HG02884 (cell line): ENCODE data around the gene ADCY5.

Source experiments
- ATAC-seq: cut with Tn5 transposase; IDR thresholded peaks from one replicate; pipeline ENCODE4 v1.9.1; 2021; ENCODE audit warnings: mild to moderate bottlenecking, moderate library complexity; ENCODE audit not compliant: unreplicated experiment

The ADCY5 gene

DNA sequence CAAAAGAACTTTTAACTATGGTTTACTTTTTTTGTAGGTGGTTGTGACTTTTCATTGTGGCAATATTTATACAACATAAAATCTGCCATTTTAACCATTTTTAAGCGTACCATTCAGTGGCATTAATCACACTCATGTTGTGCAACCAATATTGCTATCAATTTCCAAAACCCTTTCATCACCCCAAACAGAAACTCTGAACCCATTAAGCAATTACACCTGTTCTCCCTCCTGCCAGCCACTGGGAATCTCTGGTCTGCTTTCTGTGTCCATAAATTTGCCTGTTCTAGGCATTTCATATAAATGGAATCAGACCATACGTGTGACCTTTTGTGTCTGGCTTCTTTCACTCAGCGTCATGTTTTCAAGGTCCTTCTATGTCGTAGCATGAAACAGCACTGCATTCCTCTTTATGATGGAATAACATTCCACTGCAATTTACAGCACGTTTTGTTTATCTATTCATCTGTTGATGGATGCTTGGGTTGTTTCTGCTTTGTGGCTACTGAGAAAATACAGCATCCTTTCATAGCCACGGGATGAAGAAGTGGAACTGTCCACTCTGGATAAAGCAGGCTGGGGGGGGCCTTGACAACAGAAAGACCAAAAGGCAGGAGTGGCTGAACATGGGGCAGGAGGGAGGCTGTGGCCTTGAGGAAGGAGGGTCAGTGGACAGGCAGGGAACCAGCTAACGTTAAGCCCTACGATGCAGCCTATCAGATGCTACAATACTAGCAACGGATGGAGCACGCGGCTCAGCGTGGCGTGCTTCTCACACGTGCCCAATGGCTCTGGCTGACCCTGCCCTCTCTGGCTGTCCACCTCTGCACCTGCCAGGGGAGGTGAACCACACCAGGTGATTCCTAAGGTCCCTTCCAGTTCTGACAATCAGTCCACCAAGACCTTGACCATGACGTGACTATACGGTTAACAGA is 136.3 kb downstream of the ADCY5 start:
- no peak for ATAC-seq

GRCh38 chr3:123311201-123311600 is 137.7 kb downstream of the ADCY5 start:
- no peak for ATAC-seq

GRCh38 chr3:123310741-123311140 is 138.1 kb downstream of the ADCY5 start:
- no peak for ATAC-seq

- ATAC-seq: no peak
Observed at GRCh38 chr3:123310186-123310585, 138.7 kb downstream of the ADCY5 start.

DNA sequence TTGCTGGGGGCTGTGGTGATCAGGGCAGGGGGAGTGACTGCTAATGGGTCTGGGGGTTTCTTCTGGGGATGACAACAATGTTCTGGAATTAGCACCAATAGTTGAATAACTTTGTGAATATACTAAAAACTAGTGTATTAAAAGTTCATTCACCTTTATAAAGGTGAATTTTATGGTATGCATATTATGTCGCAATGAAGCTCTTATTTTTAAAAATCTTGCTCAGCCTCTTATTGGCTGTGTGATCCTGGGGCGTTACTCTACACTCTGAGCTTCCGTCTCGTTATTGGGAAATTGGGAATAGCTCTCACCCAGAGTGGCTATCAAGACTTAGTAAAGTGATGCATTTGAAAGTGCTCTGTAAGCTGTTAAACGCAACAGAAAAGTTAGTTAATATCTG is 141.8 kb downstream of the ADCY5 start:
- ATAC-seq: no peak

GRCh38 chr3:123305192-123305591 is 143.7 kb downstream of the ADCY5 start:
- no peak for ATAC-seq

- no peak for ATAC-seq
Observed at GRCh38 chr3:123303976-123304560, 144.8 kb downstream of the ADCY5 start.

GRCh38 chr3:123302961-123303360 is 145.9 kb downstream of the ADCY5 start:
- ATAC-seq: no peak

- ATAC-seq: no peak
Observed at GRCh38 chr3:123301331-123302184, 147.3 kb downstream of the ADCY5 start.

GRCh38 chr3:123300583-123300982 is 148.3 kb downstream of the ADCY5 start:
- ATAC-seq: no peak

DNA sequence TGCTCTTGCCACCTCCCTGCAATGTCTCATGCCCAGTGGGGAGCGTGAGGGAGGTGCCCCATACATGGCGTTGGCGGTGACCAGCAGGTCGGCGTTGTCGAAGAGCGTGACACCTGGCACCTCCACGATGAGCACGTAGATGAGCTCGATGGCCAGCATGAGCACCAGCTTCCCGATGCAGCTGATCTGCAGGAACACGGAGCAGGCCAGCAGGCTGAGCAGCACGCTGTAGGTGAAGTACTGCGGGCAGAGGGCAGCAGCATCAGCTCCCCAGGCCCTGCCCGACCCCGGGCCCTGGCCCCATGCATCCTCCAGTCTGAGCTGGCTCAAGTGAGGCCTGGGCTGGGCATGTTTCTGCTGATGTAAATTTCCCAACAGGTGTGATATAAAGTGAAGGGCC is 148.8 kb downstream of the ADCY5 start:
- no peak for ATAC-seq

DNA sequence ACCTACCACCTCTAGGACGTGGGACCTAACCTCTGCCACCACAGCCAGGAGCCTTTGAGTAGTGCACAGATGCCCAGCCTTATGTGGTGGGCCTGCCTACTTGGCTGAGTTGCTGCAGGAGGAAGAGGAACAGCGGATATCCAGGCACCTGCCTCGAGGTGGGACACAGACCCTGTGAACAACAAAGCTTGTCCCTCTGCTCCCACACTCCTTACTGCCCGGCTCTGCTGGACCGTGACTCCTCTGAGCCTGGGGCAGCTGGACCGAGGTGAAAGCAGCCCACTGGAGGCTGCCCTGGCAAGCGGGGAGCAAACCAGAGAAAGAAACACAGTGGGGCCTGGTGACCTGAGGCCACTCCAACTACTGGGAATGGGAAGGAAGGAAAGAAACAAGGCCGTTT is 149.3 kb downstream of the ADCY5 start:
- ATAC-seq: no peak

- ATAC-seq: no peak
Observed at GRCh38 chr3:123298903-123299302, 150.0 kb downstream of the ADCY5 start.

DNA sequence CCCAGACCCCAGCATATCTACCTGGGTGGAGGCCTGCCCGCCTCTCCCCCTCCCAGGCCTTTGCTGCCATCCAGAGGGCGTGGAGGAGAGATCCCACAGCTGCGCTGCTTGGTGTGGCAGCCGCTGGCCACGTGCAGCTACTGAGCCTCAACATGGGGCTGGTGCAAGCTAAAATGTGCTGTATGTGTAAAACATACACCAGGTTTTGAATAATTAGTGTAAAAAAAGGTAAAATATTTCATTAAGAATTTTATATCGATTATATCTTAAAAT is 151.3 kb downstream of the ADCY5 start:
- no peak for ATAC-seq

DNA sequence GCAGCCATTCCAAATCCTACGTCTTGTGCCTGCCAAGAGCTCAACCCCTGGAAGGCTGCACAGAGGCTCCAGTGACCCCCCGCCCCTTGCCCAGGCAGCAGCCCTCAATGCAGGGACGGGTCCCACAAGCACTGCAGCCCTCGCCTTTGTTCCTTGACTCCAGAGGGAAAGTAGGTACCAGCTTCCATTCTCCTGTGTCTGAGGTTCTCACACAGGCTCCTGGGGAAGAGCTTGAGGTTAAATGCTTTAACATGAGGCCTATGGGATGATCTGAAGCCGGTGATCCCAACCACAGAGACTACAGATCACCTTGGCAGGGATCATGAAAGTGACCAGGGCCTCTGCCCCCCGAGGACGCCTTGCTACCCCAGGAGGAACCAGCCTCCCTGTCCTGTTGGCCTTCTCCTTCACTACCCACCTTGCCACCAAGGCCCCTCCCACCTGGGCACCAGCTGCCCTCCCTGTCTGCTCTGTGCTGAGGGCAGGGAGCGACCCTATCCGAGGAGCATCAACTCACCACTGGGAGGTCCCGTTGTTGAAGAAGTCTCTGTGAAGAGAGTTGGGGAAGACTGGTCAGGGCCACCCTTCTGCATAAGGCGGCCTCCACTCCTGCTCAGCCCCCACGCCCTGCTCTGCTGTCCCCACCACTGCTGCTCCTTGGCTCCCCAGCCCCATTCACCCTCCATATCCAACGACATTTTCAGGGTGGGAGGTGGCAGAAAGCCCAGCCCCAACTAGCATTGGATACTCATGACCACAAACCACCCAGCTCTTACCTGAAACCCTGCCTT is 151.9 kb downstream of the ADCY5 start:
- no peak for ATAC-seq

DNA sequence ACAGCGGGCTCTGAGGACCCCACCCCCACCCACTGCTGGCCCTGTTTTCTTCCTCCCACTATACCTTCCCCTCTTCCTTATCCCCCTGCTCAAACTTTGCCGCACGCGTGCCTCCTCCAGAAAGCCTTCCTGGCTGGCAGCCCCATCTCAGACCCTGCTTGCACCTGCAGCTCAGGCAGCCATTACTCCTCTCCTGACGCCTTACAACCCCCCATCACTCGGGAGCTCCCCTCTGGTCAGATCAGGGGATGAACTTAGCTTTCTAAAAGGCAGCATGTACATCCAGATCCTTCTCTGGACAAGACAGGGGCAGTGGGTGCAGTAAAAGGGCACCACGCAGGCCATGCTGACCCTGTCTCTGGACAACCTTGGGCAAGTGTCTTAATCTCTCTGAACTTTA is 152.6 kb downstream of the ADCY5 start:
- ATAC-seq: no peak

- no peak for ATAC-seq
Observed at GRCh38 chr3:123295901-123296250, 153.0 kb downstream of the ADCY5 start.

- no peak for ATAC-seq
Observed at GRCh38 chr3:123295171-123295900, 153.6 kb downstream of the ADCY5 start.

DNA sequence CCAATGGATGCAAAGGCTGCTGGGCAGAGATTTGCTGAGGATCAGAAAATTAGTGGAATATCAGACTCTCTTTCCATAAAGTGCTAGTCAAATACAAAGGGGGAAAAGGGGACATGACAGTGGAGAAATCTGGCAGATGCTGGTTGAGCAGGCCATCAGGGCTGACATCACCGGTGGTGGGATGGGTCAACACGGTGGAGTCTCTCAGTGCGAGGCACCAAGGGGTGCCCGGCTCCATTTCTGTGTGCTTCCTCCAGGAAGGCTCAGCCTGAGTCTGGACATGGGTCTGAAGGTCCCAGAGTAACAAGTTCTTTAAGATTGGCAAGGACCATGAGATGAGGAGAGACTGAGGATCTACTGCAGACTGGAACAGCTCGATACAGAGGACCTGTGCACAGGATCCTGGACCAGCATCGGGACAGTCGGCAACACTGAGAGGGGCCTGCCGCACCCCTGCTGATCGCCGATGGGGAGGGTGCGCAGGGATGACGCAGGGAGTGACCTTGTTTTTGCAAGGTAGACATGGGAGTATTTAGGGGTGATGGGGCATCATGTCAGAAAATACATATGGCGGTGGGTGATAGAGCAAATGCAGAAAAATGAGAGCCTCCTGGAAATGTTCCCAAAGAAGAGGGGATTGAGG is 154.5 kb downstream of the ADCY5 start:
- ATAC-seq: no peak
